ENCODE data around the gene ZDHHC17.

Gene ZDHHC17

GRCh38 chr12:76830436-76830835 is 66.5 kb downstream of the ZDHHC17 start:
- TF ChIP-seq CTCF (IDR thresholded peaks at IDR 0.05; ENCODE audit: low read depth, low read length): no peak
- H3K4me3 ChIP-seq (replicated peaks in 1 of 2; ENCODE audit: low read depth in 2 of 2, low read length in 2 of 2): no peak overlapping the region
- no peak for DNase-seq (ENCODE audit: low read depth in 2 of 2)

GRCh38 chr12:76836633-76837032 is 72.7 kb downstream of the ZDHHC17 start:
- TF ChIP-seq CTCF (IDR thresholded peaks at IDR 0.05; ENCODE audit: low read depth, low read length): no peak
- no peak overlapping the region for H3K4me3 ChIP-seq (replicated peaks in 1 of 2; ENCODE audit: low read depth in 2 of 2, low read length in 2 of 2)
- no peak for DNase-seq (ENCODE audit: low read depth in 2 of 2)

GRCh38 chr12:76847260-76847659 is 83.3 kb downstream of the ZDHHC17 start:
- TF ChIP-seq CTCF (IDR thresholded peaks at IDR 0.05; ENCODE audit: low read depth, low read length): no peak
- DNase-seq (ENCODE audit: low read depth in 2 of 2): no peak

GRCh38 chr12:76848132-76848531 is 84.2 kb downstream of the ZDHHC17 start:
- no peak for DNase-seq (ENCODE audit: low read depth in 2 of 2)
- no peak for TF ChIP-seq CTCF (IDR thresholded peaks at IDR 0.05; ENCODE audit: low read depth, low read length)
- no peak overlapping the region for H3K4me3 ChIP-seq (replicated peaks in 1 of 2; ENCODE audit: low read depth in 2 of 2, low read length in 2 of 2)

More at GRCh38 chr12:76847260-76847659, 83.3 kb downstream of the ZDHHC17 start:
- H3K4me3 ChIP-seq (replicated peaks in 1 of 2; ENCODE audit: low read depth in 2 of 2, low read length in 2 of 2): no peak overlapping the region

DNA sequence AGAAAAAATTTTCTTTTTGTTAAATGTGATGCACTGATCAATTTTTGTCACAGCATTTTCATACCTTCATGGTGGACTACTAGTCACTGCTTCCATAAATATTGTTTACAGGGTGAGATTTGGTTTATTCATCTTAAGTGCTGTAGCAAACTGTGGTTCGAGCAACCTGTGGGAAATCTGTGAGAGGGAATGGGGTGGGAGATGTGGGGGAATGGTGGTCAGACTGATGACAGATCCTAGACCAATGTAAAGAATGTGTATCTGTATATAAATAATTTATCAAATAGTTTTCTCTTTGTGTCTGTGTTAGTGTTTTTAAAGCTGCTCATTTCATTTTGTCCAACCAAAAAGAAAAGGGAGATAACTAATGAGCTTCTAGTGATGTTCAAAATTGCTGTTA is 88.2 kb downstream of the ZDHHC17 start:
- TF ChIP-seq CTCF (IDR thresholded peaks at IDR 0.05; ENCODE audit: low read depth, low read length): no peak
- no peak for DNase-seq (ENCODE audit: low read depth in 2 of 2)
- no peak overlapping the region for H3K4me3 ChIP-seq (replicated peaks in 1 of 2; ENCODE audit: low read depth in 2 of 2, low read length in 2 of 2)

- no peak for TF ChIP-seq CTCF (IDR thresholded peaks at IDR 0.05; ENCODE audit: low read depth, low read length)
- DNase-seq (ENCODE audit: low read depth in 2 of 2): no peak
- no peak overlapping the region for H3K4me3 ChIP-seq (replicated peaks in 1 of 2; ENCODE audit: low read depth in 2 of 2, low read length in 2 of 2)
Measured at GRCh38 chr12:76855271-76855670, 91.4 kb downstream of the ZDHHC17 start.

GRCh38 chr12:76856018-76856644 is 92.2 kb downstream of the ZDHHC17 start:
- H3K4me3 ChIP-seq (replicated peaks in 1 of 2; ENCODE audit: low read depth in 2 of 2, low read length in 2 of 2): no peak overlapping the region
- DNase-seq (ENCODE audit: low read depth in 2 of 2): no peak
- TF ChIP-seq CTCF (IDR thresholded peaks at IDR 0.05; ENCODE audit: low read depth, low read length): no peak
